Measurements from ENCODE around the gene RLF.

RLF gene

GRCh38 chr1:40252601-40253000 is 91.4 kb downstream of the RLF start:
- TF ChIP-seq CTCF (IDR thresholded peaks at IDR 0.05; ENCODE audit: low read depth, low read length) = no peak

GRCh38 chr1:40255231-40255630 is 94.0 kb downstream of the RLF start:
- no peak for TF ChIP-seq CTCF (IDR thresholded peaks at IDR 0.05; ENCODE audit: low read depth, low read length)
- DNase-seq (ENCODE audit: extremely low read depth, low read depth) = no peak

More at GRCh38 chr1:40252601-40253000, 91.4 kb downstream of the RLF start:
- no peak for DNase-seq (ENCODE audit: extremely low read depth, low read depth)

- no peak for DNase-seq (ENCODE audit: extremely low read depth, low read depth)
- no peak for TF ChIP-seq CTCF (IDR thresholded peaks at IDR 0.05; ENCODE audit: low read depth, low read length)
These were observed 95.4 kb downstream of the RLF start for GRCh38 chr1:40256401-40257084.

GRCh38 chr1:40257313-40257687 is 96.1 kb downstream of the RLF start:
- no peak for DNase-seq (ENCODE audit: extremely low read depth, low read depth)
- TF ChIP-seq CTCF (IDR thresholded peaks at IDR 0.05; ENCODE audit: low read depth, low read length) = no peak

GRCh38 chr1:40257688-40258444 is 96.7 kb downstream of the RLF start, which contains the start of gene ZMPSTE24:
Gene ZMPSTE24, plus strand, starts transcription at chr1:40258236. Its CDS starts 36 bp downstream, at chr1:40258272.
- peak; percentile 96 for DNase-seq (ENCODE audit: extremely low read depth, low read depth)
- no peak for TF ChIP-seq CTCF (IDR thresholded peaks at IDR 0.05; ENCODE audit: low read depth, low read length)

- no peak for DNase-seq (ENCODE audit: extremely low read depth, low read depth)
- TF ChIP-seq CTCF (IDR thresholded peaks at IDR 0.05; ENCODE audit: low read depth, low read length) = no peak
These were observed 97.2 kb downstream of the RLF start for GRCh38 chr1:40258445-40258769.

- no peak for TF ChIP-seq CTCF (IDR thresholded peaks at IDR 0.05; ENCODE audit: low read depth, low read length)
These were observed 103.2 kb downstream of the RLF start for GRCh38 chr1:40264354-40264781.

More at GRCh38 chr1:40264354-40264781, 103.2 kb downstream of the RLF start:
- DNase-seq (ENCODE audit: extremely low read depth, low read depth) = no peak

Data from AG09319 (cell line).